Measurements from ENCODE around the gene VWA3B.
"Not testable (repeated sequence)": the region's sequence is repeated elsewhere in the genome, so short reads cannot be mapped to it uniquely, and the experiment has no call there.

Gene VWA3B

GRCh38 chr2:98130073-98130472 lies 43.1 kb downstream of the VWA3B start:
- not testable (repeated sequence) for DNase-seq (ENCODE audit: low read depth)

- DNase-seq (ENCODE audit: low read depth): no peak
Measured at GRCh38 chr2:98134172-98135005, 47.4 kb downstream of the VWA3B start.

- DNase-seq (ENCODE audit: low read depth): no peak
Measured at GRCh38 chr2:98137196-98137595, 50.2 kb downstream of the VWA3B start.

GRCh38 chr2:98138978-98139377 lies 52.0 kb downstream of the VWA3B start:
- DNase-seq (ENCODE audit: low read depth): not testable (repeated sequence)

GRCh38 chr2:98140210-98140609 lies 53.2 kb downstream of the VWA3B start:
- DNase-seq (ENCODE audit: low read depth): no peak

GRCh38 chr2:98142106-98142791 lies 55.3 kb downstream of the VWA3B start:
- no peak for DNase-seq (ENCODE audit: low read depth)

GRCh38 chr2:98145070-98145469 lies 58.1 kb downstream of the VWA3B start:
- no peak for DNase-seq (ENCODE audit: low read depth)

GRCh38 chr2:98147900-98148299 lies 60.9 kb downstream of the VWA3B start:
- not testable (repeated sequence) for DNase-seq (ENCODE audit: low read depth)

GRCh38 chr2:98148595-98149332 lies 61.8 kb downstream of the VWA3B start:
- DNase-seq (ENCODE audit: low read depth): no peak

- no peak for DNase-seq (ENCODE audit: low read depth)
Measured at GRCh38 chr2:98149333-98149697, 62.3 kb downstream of the VWA3B start.

- no peak for DNase-seq (ENCODE audit: low read depth)
Measured at GRCh38 chr2:98153481-98153880, 66.5 kb downstream of the VWA3B start.

- no peak for DNase-seq (ENCODE audit: low read depth)
Measured at GRCh38 chr2:98155291-98155690, 68.3 kb downstream of the VWA3B start.

GRCh38 chr2:98155716-98156115 lies 68.7 kb downstream of the VWA3B start:
- no peak for DNase-seq (ENCODE audit: low read depth)

- no peak for DNase-seq (ENCODE audit: low read depth)
Measured at GRCh38 chr2:98156304-98156703, 69.3 kb downstream of the VWA3B start.

GRCh38 chr2:98157557-98157956 lies 70.6 kb downstream of the VWA3B start:
- DNase-seq (ENCODE audit: low read depth): no peak

GRCh38 chr2:98158305-98158704 lies 71.3 kb downstream of the VWA3B start:
- DNase-seq (ENCODE audit: low read depth): no peak

GRCh38 chr2:98160554-98160953 lies 73.6 kb downstream of the VWA3B start:
- DNase-seq (ENCODE audit: low read depth): no peak

- DNase-seq (ENCODE audit: low read depth): no peak
Measured at GRCh38 chr2:98161186-98161585, 74.2 kb downstream of the VWA3B start.

GRCh38 chr2:98164256-98164655 lies 77.3 kb downstream of the VWA3B start:
- DNase-seq (ENCODE audit: low read depth): no peak

GRCh38 chr2:98165516-98166071 lies 78.6 kb downstream of the VWA3B start:
- DNase-seq (ENCODE audit: low read depth): no peak

GRCh38 chr2:98167916-98168315 lies 80.9 kb downstream of the VWA3B start:
- DNase-seq (ENCODE audit: low read depth): no peak

- no peak for DNase-seq (ENCODE audit: low read depth)
Measured at GRCh38 chr2:98170076-98170475, 83.1 kb downstream of the VWA3B start.

Data from activated gamma-delta T cell treated with anti-CD3 and anti-CD28 coated beads, Interleukin-2, amount 50 U/mL, for 16 hours (primary cell).